GM21381 (cell line): ENCODE measurements around the gene RALGPS2.

Source experiments
- ATAC-seq: cut with Tn5 transposase; IDR thresholded peaks from one replicate; pipeline ENCODE4 v1.9.1; 2021; ENCODE audit warnings: mild to moderate bottlenecking, moderate library complexity; ENCODE audit not compliant: unreplicated experiment

The RALGPS2 gene

GRCh38 chr1:178912597-178912996 is 187.6 kb downstream of the RALGPS2 start:
- ATAC-seq: no peak

GRCh38 chr1:178916448-178917174 is 191.6 kb downstream of the RALGPS2 start:
- ATAC-seq: peak; percentile 55

GRCh38 chr1:178918308-178918707 is 193.3 kb downstream of the RALGPS2 start:
- ATAC-seq: no peak

- no peak for ATAC-seq
Measured at GRCh38 chr1:178918955-178919354, 193.9 kb downstream of the RALGPS2 start.

- ATAC-seq: no peak
Measured at GRCh38 chr1:178919581-178919980, 194.5 kb downstream of the RALGPS2 start.

- no peak for ATAC-seq
Measured at GRCh38 chr1:178921499-178921898, 196.5 kb downstream of the RALGPS2 start.

GRCh38 chr1:178923512-178923911 is 198.5 kb downstream of the RALGPS2 start:
- no peak for ATAC-seq

GRCh38 chr1:178926046-178926445 is 201.0 kb downstream of the RALGPS2 start:
- no peak for ATAC-seq

- ATAC-seq: no peak
Measured at GRCh38 chr1:178927003-178927402, 202.0 kb downstream of the RALGPS2 start.

GRCh38 chr1:178928041-178928440 is 203.0 kb downstream of the RALGPS2 start:
- no peak for ATAC-seq

GRCh38 chr1:178928976-178929375 is 203.9 kb downstream of the RALGPS2 start:
- no peak for ATAC-seq

GRCh38 chr1:178931858-178932551 is 207.0 kb downstream of the RALGPS2 start:
- ATAC-seq: no peak

GRCh38 chr1:178932552-178932906 is 207.5 kb downstream of the RALGPS2 start:
- no peak for ATAC-seq

- no peak for ATAC-seq
Measured at GRCh38 chr1:178933105-178933561, 208.1 kb downstream of the RALGPS2 start.

- ATAC-seq: no peak
Measured at GRCh38 chr1:178933709-178934490, 208.9 kb downstream of the RALGPS2 start.

- ATAC-seq: no peak
Measured at GRCh38 chr1:178934546-178934945, 209.5 kb downstream of the RALGPS2 start.

- ATAC-seq: no peak
Measured at GRCh38 chr1:178935610-178936009, 210.6 kb downstream of the RALGPS2 start.

GRCh38 chr1:178937695-178938094 is 212.7 kb downstream of the RALGPS2 start:
- no peak for ATAC-seq

GRCh38 chr1:178938101-178938958 is 213.3 kb downstream of the RALGPS2 start:
- no peak for ATAC-seq

GRCh38 chr1:178938959-178939317 is 213.9 kb downstream of the RALGPS2 start:
- ATAC-seq: no peak
